K562 (cell line): ENCODE measurements around the gene CLDN5. TPM values are rescaled to one million over a fixed set of nuclear protein-coding genes. Genes with fewer than 3 reads are reported as not detected.
A peak's percentile ranks its signal among the peaks of the same experiment; 100 is the strongest.

Experiments
- CBFA2T2 ChIP-seq: fragments of 450-650 bp; conservative IDR thresholded peaks from 2 replicates; pipeline ENCODE4 v1.6.1; 2017; ENCODE audit warnings: mild to moderate bottlenecking
- MIER1 ChIP-seq: fragments of 450-650 bp; IDR thresholded peaks from 2 replicates; pipeline ENCODE4 v1.6.1; 2016; ENCODE audit warnings: antibody characterized with exemption, mild to moderate bottlenecking, low read depth
- NR0B1 ChIP-seq: fragments of 450-650 bp; IDR thresholded peaks from one replicate; pipeline ENCODE4 v1.6.1; 2018; ENCODE audit warnings: mild to moderate bottlenecking, moderate library complexity; ENCODE audit not compliant: partially characterized antibody
- NR2F6 ChIP-seq: fragments of 450-650 bp; formaldehyde crosslinking; IDR thresholded peaks from 2 replicates; pipeline ENCODE4 v1.4.0; 2020; ENCODE audit warnings: mild to moderate bottlenecking
- PHTF2 ChIP-seq: fragments of 250-450 bp; sonication (Bioruptor Pico); IDR thresholded peaks from 2 replicates; pipeline ENCODE4 v1.5.0; 2021; ENCODE audit warnings: mild to moderate bottlenecking
- SAFB2 ChIP-seq: fragments of 200-400 bp; formaldehyde crosslinking; IDR thresholded peaks from 2 replicates; pipeline ENCODE4 v1.6.1; 2018; ENCODE audit warnings: borderline replicate concordance, low read length, low read depth, moderate library complexity; ENCODE audit not compliant: severe bottlenecking
- TCF15 ChIP-seq: fragments of 250-450 bp; sonication (Bioruptor Pico); IDR thresholded peaks from 2 replicates; pipeline ENCODE4 v1.8.0; 2022; ENCODE audit warnings: moderate library complexity, mild to moderate bottlenecking, inconsistent platforms
- ZFP91 ChIP-seq: sonication (generic); formaldehyde crosslinking; IDR thresholded peaks from 2 replicates; pipeline ENCODE4 v1.8.0; 2022; ENCODE audit warnings: mild to moderate bottlenecking, missing genetic modification reagents
- ZMIZ1 ChIP-seq, 2 experiments: fragments of 150-350 bp in 1 of 2; IDR thresholded peaks; 2 replicates each; pipeline ENCODE4 v1.6.1; 2012 to 2016; ENCODE audit warnings: low read depth in 2 of 2, low read length in 2 of 2, mild to moderate bottlenecking in 1 of 2, moderate library complexity in 1 of 2
- polyA plus RNA-seq, 8 experiments: library from polyadenylated mRNA; depleted of rRNA in 4 of 8; stranded (reverse) in 5 of 8; unstranded in 3 of 8; fragments of >200 nt; fragmentation: Nextera tagmentation in 2 of 8; fragmentation: Illumina TruSeq in 1 of 8; extraction: Ambion mirVana in 2 of 8; extraction: Trizol in 1 of 8; gene quantifications; 2 replicates each; pipeline versions ENCODE4 v1.2.1 to v1.2.3, GENCODE V29; 2011 to 2014; ENCODE audit warnings: inconsistent platforms in 1 of 8, missing spikeins in 1 of 8
- total RNA-seq, 7 experiments: library from RNA; depleted of rRNA in 6 of 7; stranded (reverse); fragments of >200 nt in 6 of 7; fragmentation: Illumina TruSeq in 2 of 7; extraction: Trizol in 2 of 7; gene quantifications; 2 replicates each; pipeline versions ENCODE4 v1.2.1 to v1.2.3, GENCODE V29; 2011 to 2021; ENCODE audit warnings: low replicate concordance in 1 of 7

The CLDN5 gene
- total and polyA plus RNA-seq, 9 of the 15 experiments (the other 6 are each of a cell fraction or from before 2014, with no cell fraction given): 0.20 TPM; not detected in 8

- TF ChIP-seq SAFB2 (no peak), TCF15 (CRISPR knock-in tag) (no peak), CBFA2T2 (no peak), ZFP91 (CRISPR knock-in tag) (0 out of 2 replicates have a peak, but pooled peaks have one; percentile 71), MIER1 (no peak), NR0B1 (no peak), ZMIZ1 (IDR thresholded peaks at IDR 0.05; ENCODE audit: low read depth in 2 of 2, low read length in 2 of 2) (no peak), NR2F6 (CRISPR knock-in tag) (peak; percentile 69; the same call in 1 of the 2 replicates), PHTF2 (no peak)
- TF ChIP-seq, all 486 proteins: peak for 12
Measured at GRCh38 chr22:19548964-19549363, 24.8 kb upstream of the CLDN5 start (continued).
